Left colon (tissue), 2 donors: ENCODE data around the gene UPK3BL2. TPM values are rescaled to one million over a fixed set of nuclear protein-coding genes. Genes with fewer than 3 reads are reported as not detected.
A peak's percentile ranks its signal among the peaks of the same experiment; 100 is the strongest.
"Not testable (repeated sequence)": the region's sequence is repeated elsewhere in the genome, so short reads cannot be mapped to it uniquely, and the experiment has no call there.

ENCODE experiments used
- ATAC-seq: fragments of 200-7000 bp; cut with Tn5 transposase; one replicate; pipeline ENCODE4 v1.9.1; 2020; ENCODE audit warnings: mild to moderate bottlenecking, moderate library complexity
- DNase-seq, 2 donors: peaks; one replicate each; pipeline ENCODE4 v3.0.0-alpha.2; 2020
- intact Hi-C, 2 donors: fragments of 100-400 bp; cut with DNase I in 1 of 2; cut with micrococcal nuclease in 1 of 2; formaldehyde crosslinking; loops; one replicate each; pipeline versions ENCODE4 v1.11.2 to v1.14.0; 2022; cut with DNase I, micrococcal nuclease
- long read RNA-seq: library from polyadenylated mRNA; unstranded; transcript quantifications from one replicate; pipeline ENCODE4 v2.0.0, GENCODE V29; 2021
- total RNA-seq, 2 donors: library from RNA; stranded (reverse); fragmentation: NEBNext Ultra II Directional; extraction: Animal tissue kit (Norgen Biotek cat#: 25700); gene quantifications; one replicate each; pipeline ENCODE4 v1.2.1, GENCODE V29; 2021
- donor health status: DM: no; HTN: no; CAD: no.
- donor health status: DM: yes; HTN: yes; CAD: no.

UPK3BL2 gene
- 10 to 100 TPM; 13.4 to 20.7 TPM for total RNA-seq
- long read RNA-seq, partial matches to known transcripts = 0 of 1 reads
- long read RNA-seq, other reads (novel, unspliced or antisense) = 0 of 1 reads

GRCh38 chr7:102543596-102543995, at the start of gene UPK3BL2:
Gene UPK3BL2 (minus strand): TSS chr7:102543696. CDS start chr7:102543636, 60 bp downstream.
- DNase-seq, intact Hi-C loops: not testable (repeated sequence)
- ATAC-seq = peak; percentile 6

GRCh38 chr7:102592477-102593019, 49.1 kb upstream of the UPK3BL2 start:
- peak; percentile 72 for ATAC-seq
- intact Hi-C loops = not testable (repeated sequence)
- DNase-seq = peak; percentile 85 to 86

DNA sequence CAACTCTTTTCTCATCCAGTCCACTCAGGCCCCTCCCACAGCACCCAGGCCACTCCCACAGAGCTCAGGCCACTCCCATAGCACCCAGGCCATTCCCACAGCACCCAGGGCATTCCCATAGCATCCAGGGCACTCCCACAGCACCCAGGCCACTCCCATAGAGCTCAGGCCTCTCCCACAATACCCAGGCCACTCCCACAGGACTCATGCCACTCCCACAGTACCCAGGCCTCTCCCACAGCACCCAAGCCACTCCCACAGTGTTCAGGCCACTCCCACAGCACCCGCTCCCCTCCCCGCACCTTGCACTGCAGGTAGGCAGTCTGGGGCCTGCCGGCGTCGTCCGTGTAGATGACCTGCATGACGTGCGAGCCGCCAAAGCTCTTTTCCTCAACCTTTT, 46.4 kb upstream of the UPK3BL2 start:
- DNase-seq, intact Hi-C loops: not testable (repeated sequence)
- ATAC-seq = peak; percentile 70

GRCh38 chr7:102583495-102583894, 40.0 kb upstream of the UPK3BL2 start:
- DNase-seq, intact Hi-C loops: not testable (repeated sequence)
- peak; percentile 15 for ATAC-seq

DNA sequence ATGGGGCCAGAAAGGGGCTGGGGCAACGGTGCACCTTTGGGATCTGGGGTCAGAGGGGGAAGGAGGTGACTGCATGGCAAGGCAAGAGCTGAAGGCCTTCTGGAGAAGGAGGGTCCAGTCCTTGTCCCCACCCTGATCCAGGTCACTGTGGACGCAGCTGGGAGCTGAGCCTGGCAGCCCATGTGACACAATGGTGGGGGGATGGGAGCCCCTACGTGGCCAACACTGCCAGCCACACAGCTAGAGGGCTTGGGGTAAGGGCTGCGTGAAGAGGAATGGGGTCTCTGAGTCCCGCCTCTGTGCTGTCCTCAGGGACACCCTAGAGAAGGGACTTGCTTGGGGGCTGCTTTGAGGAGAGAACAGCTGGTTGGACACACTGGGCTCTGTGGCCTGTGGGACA, 38.2 kb upstream of the UPK3BL2 start:
- intact Hi-C loops, ATAC-seq: not testable (repeated sequence)

DNA sequence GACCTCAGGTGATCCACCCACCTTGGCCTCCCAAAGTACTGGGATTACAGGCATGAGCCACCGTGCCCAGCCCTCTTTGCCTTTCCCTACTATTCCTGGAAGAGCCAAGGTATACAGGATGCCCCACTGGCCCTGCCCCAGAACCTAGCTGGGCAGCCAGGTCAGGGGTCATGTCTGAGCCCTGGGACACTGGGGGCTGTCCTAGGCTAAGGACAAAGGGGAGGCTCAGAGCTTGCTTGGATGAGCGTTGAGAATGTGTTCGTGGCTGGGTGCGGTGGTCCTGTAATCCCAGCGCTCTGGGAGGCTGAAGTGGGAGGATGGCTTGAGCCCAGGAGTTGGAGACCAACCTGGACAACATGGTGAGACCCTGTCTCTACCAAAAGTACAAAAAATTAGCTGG, 35.0 kb upstream of the UPK3BL2 start:
- DNase-seq = peak in 1 of 2 donors; percentile 10
- intact Hi-C loops = not testable (repeated sequence)

More for the DNA sequence above, 38.2 kb upstream of the UPK3BL2 start:
- DNase-seq = not testable (repeated sequence)

DNA sequence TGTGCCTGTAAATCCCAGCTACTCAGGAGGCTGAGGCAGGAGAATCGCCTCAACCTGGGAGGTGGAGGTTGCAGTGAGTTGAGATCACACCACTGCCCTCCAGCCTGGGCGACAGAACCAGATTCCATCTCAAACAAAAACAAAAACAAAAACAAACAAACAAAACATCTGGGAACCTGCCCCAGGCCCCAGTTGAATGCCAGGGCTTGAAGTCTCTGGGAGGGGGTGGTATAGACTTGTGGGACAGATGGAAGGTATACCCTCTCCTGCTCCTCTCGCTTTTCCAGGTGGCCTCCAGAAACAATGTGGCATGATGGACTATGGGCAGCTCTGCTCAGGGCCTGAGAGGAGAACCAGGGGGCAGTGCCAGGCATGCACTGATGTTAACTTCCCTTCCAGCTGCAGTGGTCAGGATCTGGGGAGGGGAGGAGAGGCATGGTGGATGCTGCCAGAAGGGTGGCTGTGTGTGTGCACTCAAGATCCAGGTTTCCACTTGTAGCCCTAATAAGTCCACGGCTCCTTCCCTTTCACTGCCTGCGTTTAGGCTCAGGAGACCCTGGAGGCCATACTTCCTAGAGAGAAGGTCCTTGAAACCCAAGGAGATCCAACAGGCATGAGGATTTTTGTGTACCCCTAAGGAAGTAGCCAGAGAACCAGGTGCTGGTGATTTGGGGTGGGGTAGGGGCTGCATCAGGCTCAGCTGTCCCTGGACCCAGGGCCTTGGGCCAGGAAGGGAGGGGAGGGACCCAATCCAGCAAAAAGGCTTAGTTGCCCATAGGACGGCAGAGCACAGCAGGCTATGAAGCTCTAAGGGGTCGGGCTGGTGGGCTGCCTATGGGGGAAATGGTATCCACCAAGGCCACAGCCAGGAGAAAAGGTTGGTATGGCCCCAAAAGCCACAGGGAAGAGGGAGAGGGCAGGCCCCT, 34.1 kb upstream of the UPK3BL2 start:
- ATAC-seq, intact Hi-C loops, DNase-seq: not testable (repeated sequence)

More for the DNA sequence above, 35.0 kb upstream of the UPK3BL2 start:
- ATAC-seq = not testable (repeated sequence)

DNA sequence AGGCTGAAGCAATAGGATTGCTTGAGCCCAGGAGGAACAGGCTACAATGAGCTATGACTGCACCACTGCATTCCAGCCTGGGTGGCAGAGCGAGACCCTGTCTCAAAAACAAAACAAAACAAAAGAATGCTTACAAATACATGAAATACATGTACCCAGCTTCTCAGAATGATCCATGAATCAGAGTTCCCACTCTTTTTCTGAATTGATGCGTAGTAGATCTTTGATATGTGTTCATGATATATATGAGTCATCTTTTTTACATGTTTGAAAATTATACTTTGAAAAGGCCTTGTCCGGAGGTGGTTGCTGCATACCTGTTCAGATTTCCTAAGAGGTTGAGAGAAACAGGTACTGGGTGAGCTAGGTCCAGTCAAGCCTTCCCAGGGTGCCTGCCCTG, 32.9 kb upstream of the UPK3BL2 start:
- ATAC-seq, intact Hi-C loops, DNase-seq: not testable (repeated sequence)

GRCh38 chr7:102574607-102575006, 31.1 kb upstream of the UPK3BL2 start:
- DNase-seq, ATAC-seq, intact Hi-C loops: not testable (repeated sequence)

DNA sequence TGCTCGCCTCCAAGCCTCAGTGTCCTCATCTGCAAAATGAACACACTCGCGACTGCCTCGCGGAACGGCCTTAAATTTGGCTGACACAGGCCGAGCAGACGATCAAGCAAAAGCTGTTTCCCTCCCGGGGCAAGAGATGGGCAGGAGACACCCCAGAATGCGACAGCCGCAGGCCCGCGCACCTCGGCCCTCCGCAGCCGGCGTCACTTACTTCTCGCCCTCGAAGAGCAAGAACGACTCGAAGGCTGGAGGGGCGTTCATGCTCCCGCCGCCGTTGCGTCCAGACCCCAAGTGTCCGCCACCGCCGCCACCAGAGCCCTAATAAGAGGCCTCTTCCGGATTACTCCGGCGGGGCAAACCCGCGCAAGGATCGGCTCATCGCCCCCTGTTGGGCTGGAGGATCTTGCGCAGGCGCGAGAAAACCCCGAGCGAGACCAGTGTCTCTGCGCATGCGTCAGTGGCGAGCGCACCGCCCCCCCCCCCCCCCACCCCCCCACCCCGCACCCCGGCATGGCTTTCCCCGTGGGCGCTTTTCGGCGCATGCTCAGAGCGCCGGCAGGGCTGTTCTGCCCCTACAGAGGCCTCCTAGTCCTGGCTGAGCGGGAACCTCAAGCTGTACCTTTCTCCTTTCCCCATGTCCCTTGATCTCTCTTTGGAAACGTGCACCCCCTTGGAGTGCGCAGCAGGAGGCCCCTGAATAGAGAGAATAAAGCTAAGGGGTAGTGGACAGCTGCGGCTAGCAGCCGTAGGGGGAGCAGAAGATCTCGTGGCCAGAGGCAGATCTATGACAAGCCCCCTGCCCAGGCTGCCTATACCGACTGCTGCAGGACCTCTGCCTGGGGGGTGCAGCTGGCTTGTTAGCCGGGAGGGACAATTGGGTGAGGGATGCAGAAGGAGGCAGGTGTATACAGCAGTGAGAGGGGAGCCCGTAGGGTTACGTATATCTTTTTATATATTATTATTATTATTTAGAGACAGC, 29.1 kb upstream of the UPK3BL2 start, which contains the start of gene POLR2J3:
Gene POLR2J3, minus strand, starts transcription at position 323 of the 979 bp plus-strand sequence. Its CDS starts 62 bp downstream, at position 261.
- intact Hi-C loops = not testable (repeated sequence)
- DNase-seq = peak; percentile 93 to 95
- peak; percentile 90 for ATAC-seq

GRCh38 chr7:102568620-102569019, 25.1 kb upstream of the UPK3BL2 start:
- ATAC-seq, DNase-seq, intact Hi-C loops: not testable (repeated sequence)

- intact Hi-C loops, DNase-seq: not testable (repeated sequence)
- peak; percentile 28 for ATAC-seq
Observed at GRCh38 chr7:102550808-102551422, 7.4 kb upstream of the UPK3BL2 start, which contains the start of gene SPDYE2. Gene SPDYE2 (plus strand): TSS chr7:102551226. CDS start chr7:102553256, 2,030 bp downstream.

- DNase-seq, ATAC-seq, intact Hi-C loops: not testable (repeated sequence)
Observed at GRCh38 chr7:102546353-102546752, 2.9 kb upstream of the UPK3BL2 start.

- ATAC-seq, DNase-seq, intact Hi-C loops: not testable (repeated sequence)
Observed at GRCh38 chr7:102545288-102545687, 1.8 kb upstream of the UPK3BL2 start.

- intact Hi-C loops, DNase-seq: not testable (repeated sequence)
- ATAC-seq = peak; percentile 37
Observed at GRCh38 chr7:102544372-102544771, 876 bp upstream of the UPK3BL2 start.

DNA sequence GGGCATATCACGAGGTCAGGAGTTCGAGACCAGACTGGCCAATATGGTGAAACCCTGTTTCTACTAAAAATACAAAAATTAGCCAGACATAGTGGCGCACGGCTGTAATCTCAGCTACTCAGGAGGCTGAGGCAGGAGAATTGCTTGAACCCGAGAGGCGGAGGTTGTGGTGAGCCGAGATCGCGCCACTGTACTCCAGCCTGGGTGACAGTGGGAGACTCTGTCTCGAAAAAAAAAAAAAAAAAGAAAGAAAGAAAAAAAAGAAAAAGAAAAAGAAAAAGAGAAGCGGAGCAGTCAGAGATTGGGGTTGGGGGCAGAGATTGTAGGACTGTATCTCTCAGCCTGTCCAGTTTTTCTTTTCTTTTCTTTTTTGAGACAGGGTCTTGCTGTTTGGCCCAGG, 725 bp downstream of the UPK3BL2 start:
- DNase-seq, intact Hi-C loops, ATAC-seq: not testable (repeated sequence)

DNA sequence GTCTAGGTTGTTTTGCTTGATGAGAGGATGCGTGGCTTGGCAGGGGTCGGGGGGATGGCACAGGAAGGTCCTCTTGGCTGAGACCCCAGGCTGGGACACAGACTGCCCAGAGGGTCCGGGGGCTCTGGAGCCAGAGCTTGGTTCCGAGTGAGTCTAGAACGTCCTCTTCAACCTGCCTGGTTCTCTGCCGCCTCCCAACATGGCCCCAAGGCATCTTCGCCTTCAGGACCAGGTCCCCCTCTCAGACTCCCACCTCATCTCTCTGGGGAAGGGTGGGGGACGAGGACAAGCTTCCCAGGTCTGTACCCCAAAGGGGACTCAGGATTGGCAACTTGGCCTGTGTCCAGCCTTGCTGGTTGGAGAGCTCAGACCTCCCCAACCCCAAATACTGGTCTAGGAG, 1.4 kb downstream of the UPK3BL2 start:
- ATAC-seq, DNase-seq: not testable (repeated sequence)

More for the DNA sequence above, 1.4 kb downstream of the UPK3BL2 start:
- intact Hi-C loops = not testable (repeated sequence)
